PFSK-1 (cell line): Measurements from ENCODE around the gene HAUS3.

Experiments used
- FOXP2 ChIP-seq: optimal IDR thresholded peaks from 2 replicates; pipeline ENCODE3; 2011; ENCODE audit warnings: borderline replicate concordance, control low read depth, inconsistent platforms; ENCODE audit not compliant: insufficient read depth; ENCODE audit errors: extremely low read length, extremely low read depth
- POLR2AphosphoS5 ChIP-seq: IDR thresholded peaks from 2 replicates; pipeline ENCODE4 v1.6.1; 2012; ENCODE audit warnings: low read depth, mild to moderate bottlenecking, control low read depth, low read length, moderate library complexity
- SIN3A ChIP-seq: IDR thresholded peaks from 2 replicates; pipeline ENCODE4 v1.6.1; 2012; ENCODE audit warnings: mild to moderate bottlenecking, low read length, moderate library complexity, borderline replicate concordance; ENCODE audit not compliant: insufficient read depth
- TAF1 ChIP-seq: IDR thresholded peaks from 2 replicates; pipeline ENCODE4 v1.6.1; 2012; ENCODE audit warnings: low read length, control low read depth, borderline replicate concordance; ENCODE audit not compliant: insufficient read depth
- TF ChIP-seq, protein P1 (sequence below), 2 experiments: IDR thresholded peaks; 2 replicates each; pipeline versions ENCODE4 v1.6.1 to v1.8.0; 2011 to 2012; ENCODE audit warnings: low read depth in 2 of 2, low read length in 2 of 2, control low read depth in 1 of 2, inconsistent platforms in 1 of 2, mild to moderate bottlenecking in 1 of 2, moderate library complexity in 1 of 2; ENCODE audit not compliant: insufficient read depth in 1 of 2

Gene HAUS3

GRCh38 chr4:2255501-2256155, 13.7 kb upstream of the HAUS3 start:
- TF ChIP-seq TAF1 (no peak), POLR2AphosphoS5 (no peak), SIN3A (no peak), FOXP2 (no peak)
- TF ChIP-seq, protein P1, sequence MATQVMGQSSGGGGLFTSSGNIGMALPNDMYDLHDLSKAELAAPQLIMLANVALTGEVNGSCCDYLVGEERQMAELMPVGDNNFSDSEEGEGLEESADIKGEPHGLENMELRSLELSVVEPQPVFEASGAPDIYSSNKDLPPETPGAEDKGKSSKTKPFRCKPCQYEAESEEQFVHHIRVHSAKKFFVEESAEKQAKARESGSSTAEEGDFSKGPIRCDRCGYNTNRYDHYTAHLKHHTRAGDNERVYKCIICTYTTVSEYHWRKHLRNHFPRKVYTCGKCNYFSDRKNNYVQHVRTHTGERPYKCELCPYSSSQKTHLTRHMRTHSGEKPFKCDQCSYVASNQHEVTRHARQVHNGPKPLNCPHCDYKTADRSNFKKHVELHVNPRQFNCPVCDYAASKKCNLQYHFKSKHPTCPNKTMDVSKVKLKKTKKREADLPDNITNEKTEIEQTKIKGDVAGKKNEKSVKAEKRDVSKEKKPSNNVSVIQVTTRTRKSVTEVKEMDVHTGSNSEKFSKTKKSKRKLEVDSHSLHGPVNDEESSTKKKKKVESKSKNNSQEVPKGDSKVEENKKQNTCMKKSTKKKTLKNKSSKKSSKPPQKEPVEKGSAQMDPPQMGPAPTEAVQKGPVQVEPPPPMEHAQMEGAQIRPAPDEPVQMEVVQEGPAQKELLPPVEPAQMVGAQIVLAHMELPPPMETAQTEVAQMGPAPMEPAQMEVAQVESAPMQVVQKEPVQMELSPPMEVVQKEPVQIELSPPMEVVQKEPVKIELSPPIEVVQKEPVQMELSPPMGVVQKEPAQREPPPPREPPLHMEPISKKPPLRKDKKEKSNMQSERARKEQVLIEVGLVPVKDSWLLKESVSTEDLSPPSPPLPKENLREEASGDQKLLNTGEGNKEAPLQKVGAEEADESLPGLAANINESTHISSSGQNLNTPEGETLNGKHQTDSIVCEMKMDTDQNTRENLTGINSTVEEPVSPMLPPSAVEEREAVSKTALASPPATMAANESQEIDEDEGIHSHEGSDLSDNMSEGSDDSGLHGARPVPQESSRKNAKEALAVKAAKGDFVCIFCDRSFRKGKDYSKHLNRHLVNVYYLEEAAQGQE (IDR thresholded peaks at IDR 0.05; ENCODE audit: insufficient read depth in 1 of 2, low read depth in 2 of 2, low read length in 2 of 2) = no peak

DNA sequence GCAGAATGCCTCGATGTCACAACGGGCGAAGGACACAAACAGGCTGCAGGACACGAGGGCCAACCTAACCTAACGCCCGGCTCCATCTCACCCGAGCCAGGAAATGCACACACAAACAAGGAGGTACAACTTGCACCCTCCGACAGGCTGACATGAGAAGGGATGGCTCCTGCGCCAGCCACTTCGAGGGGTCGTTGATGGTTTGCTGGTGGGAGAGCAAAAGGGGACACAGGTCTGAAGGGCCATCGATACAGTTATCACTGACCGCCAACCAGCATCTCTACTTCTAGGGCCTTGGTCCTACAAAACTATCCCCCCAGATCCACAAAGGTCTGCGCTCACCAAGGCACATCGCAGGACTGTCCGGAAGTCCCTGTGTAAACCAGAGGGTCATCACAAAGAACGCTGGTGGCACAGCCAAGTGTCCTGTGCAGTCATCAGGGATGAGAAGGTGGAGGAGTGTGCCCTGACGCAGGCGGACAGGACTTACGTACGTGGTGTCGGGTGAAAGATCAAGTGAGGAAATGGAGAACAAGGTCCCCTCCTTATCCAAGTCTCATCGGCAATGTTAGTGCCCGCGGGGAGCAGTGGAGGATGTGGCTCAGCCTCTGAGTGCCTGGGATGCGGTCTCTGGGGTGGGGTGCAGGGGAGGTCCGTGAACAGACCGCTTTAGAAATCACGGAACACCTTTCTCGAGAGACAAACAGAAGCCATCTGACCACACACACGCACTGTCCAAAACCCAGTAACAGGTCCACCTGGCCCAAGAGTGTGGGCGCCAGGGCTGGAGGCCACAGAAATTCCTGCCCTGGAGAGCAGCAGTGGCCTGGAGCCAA, 13.0 kb upstream of the HAUS3 start:
- TF ChIP-seq SIN3A (no peak), FOXP2 (no peak), TAF1 (no peak), POLR2AphosphoS5 (no peak)
- TF ChIP-seq, protein P1 (IDR thresholded peaks at IDR 0.05; ENCODE audit: insufficient read depth in 1 of 2, low read depth in 2 of 2, low read length in 2 of 2) = no peak

- TF ChIP-seq, protein P1 (IDR thresholded peaks at IDR 0.05; ENCODE audit: insufficient read depth in 1 of 2, low read depth in 2 of 2, low read length in 2 of 2) = no peak
- TF ChIP-seq SIN3A = no peak
Observed at GRCh38 chr4:2253160-2254084, 11.5 kb upstream of the HAUS3 start.

DNA sequence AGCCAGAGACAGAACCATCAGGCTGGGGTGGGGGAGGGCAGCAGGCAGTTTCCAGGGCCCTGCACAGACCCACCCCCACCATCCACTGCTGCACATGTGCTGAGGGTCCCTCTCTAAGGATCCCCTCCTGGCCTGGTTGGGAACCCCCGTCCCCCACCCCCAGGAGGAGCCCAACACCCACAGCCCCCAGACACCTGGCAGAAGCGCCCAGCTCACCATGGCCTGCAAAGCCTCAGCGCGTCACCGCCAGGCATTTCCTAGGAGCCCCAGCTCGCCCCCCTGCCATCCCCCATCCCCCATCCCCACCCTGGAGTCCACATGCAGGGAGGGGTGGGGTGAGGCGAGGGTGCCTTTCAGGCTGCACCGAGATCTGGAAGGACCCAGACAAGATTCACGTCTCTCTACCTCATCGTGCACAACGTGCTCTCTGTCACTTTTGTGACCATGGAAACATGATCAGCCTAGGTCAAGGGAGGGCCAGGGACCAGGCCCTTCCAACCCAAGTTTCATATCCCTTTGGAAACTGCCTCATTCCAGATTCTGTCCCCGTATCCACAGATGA, 10.7 kb upstream of the HAUS3 start:
- TF ChIP-seq POLR2AphosphoS5 = no peak
- no peak for TF ChIP-seq FOXP2
- TF ChIP-seq SIN3A = no peak
- no peak for TF ChIP-seq TAF1
- TF ChIP-seq, protein P1 (IDR thresholded peaks at IDR 0.05; ENCODE audit: insufficient read depth in 1 of 2, low read depth in 2 of 2, low read length in 2 of 2) = no peak
